Immature natural killer cell (primary cell): ENCODE measurements around the gene MTO1. TPM values are rescaled to one million over a fixed set of nuclear protein-coding genes. Genes with fewer than 3 reads are reported as not detected.

Experiments used
- DNase-seq, 3 donors: peaks; one replicate each; pipeline ENCODE4 v3.0.0; 2022; ENCODE audit warnings: mixed read lengths in 1 of 3
- H3K27ac Mint-ChIP-seq, 6 donors: one replicate each; pipeline ENCODE4 v1.8.0; 2020; ENCODE audit warnings: mixed read lengths in 6 of 6, mild to moderate bottlenecking in 5 of 6, inconsistent platforms in 4 of 6, moderate library complexity in 3 of 6
- H3K27me3 Mint-ChIP-seq, 3 donors: one replicate each; pipeline ENCODE4 v1.8.0; 2020 to 2021; ENCODE audit warnings: low read depth in 3 of 3, mild to moderate bottlenecking in 3 of 3, mixed read lengths in 3 of 3, moderate library complexity in 3 of 3, inconsistent platforms in 1 of 3
- H3K36me3 Mint-ChIP-seq, 3 donors: one replicate each; pipeline ENCODE4 v1.8.0; 2020; ENCODE audit warnings: mixed read lengths in 3 of 3, inconsistent platforms in 2 of 3, mild to moderate bottlenecking in 2 of 3
- H3K4me1 Mint-ChIP-seq, 2 donors: one replicate each; pipeline ENCODE4 v1.8.0; 2020; ENCODE audit warnings: inconsistent platforms in 2 of 2, mild to moderate bottlenecking in 2 of 2, mixed read lengths in 2 of 2, moderate library complexity in 1 of 2
- H3K4me3 Mint-ChIP-seq, 5 donors: one replicate each; pipeline ENCODE4 v1.8.0; 2020; ENCODE audit warnings: mild to moderate bottlenecking in 5 of 5, mixed read lengths in 5 of 5, inconsistent platforms in 3 of 5, moderate library complexity in 3 of 5
- H3K9me3 Mint-ChIP-seq, 6 donors: one replicate each; pipeline ENCODE4 v1.8.0; 2020; ENCODE audit warnings: mild to moderate bottlenecking in 6 of 6, mixed read lengths in 6 of 6, inconsistent platforms in 4 of 6, moderate library complexity in 3 of 6
- polyA plus RNA-seq, 3 donors: library from polyadenylated mRNA; unstranded; fragments of 300-500 nt; fragmentation: Illumina TruSeq; gene quantifications; one replicate each; pipeline ENCODE4 v1.2.3, GENCODE V29; 2021

Gene MTO1
- polyA plus RNA-seq, 3 donors from 2014 or later: 12.3 to 40.4 (median 28.5) TPM

GRCh38 chr6:73556836-73557235 lies 95.3 kb downstream of the MTO1 start:
- Mint-ChIP-seq H3K27me3 (peaks cover 0 to 2% (median 0%) of the 10 kb centered on the region in 3 donors), H3K36me3 (no peaks in the 10 kb centered on the region), H3K4me1 (no peaks in the 10 kb centered on the region), H3K4me3 (no peak overlapping the region), H3K9me3 (no peaks in the 10 kb centered on the region), H3K27ac (no peak overlapping the region)
- DNase-seq: no peak

Other genes with a start within 250 kb of the MTO1 start
- gene KHDC1L, start 236.2 kb upstream of the MTO1 start, polyA plus RNA-seq: under 1 TPM in 1 of 3 donors, not detected in 2; 0.77 TPM
- 1 to 10 TPM; 4.3 to 7.4 (median 7.2) TPM for gene KHDC1, start 198.5 kb upstream of the MTO1 start, polyA plus RNA-seq
- not detected for gene DPPA5, start 107.5 kb upstream of the MTO1 start, polyA plus RNA-seq
- not detected for gene KHDC3L, start 99.1 kb upstream of the MTO1 start, polyA plus RNA-seq
- gene OOEP, start 91.8 kb upstream of the MTO1 start, polyA plus RNA-seq: under 1 TPM in 1 of 3 donors, not detected in 2; 0.29 TPM
- 1 to 10 TPM; 1.1 to 3.0 (median 2.9) TPM for gene DDX43, start 66.9 kb upstream of the MTO1 start, polyA plus RNA-seq
- gene CGAS, start 9.4 kb upstream of the MTO1 start, polyA plus RNA-seq: 10 to 100 TPM in 1 of 3 donors, 1 to 10 TPM in 2; 4.0 to 11.7 (median 7.7) TPM
- gene EEF1A1, start 59.3 kb downstream of the MTO1 start, polyA plus RNA-seq: over 10,000 TPM in 1 of 3 donors, 1,000 to 10,000 TPM in 2; 4,920 to 10,209 (median 5,498) TPM
- 1 to 10 TPM; 3.0 to 9.4 (median 5.9) TPM for gene SLC17A5, start 192.3 kb downstream of the MTO1 start, polyA plus RNA-seq
- under 1 TPM in 2 of 3 donors, not detected in 1; 0.04 to 0.09 TPM for gene CD109, start 234.5 kb downstream of the MTO1 start, polyA plus RNA-seq